GM12873 (cell line): ENCODE results near the gene SMYD5.

Experiments
- TF ChIP-seq, protein P1 (sequence below): IDR thresholded peaks from 2 replicates; pipeline ENCODE4 v1.5.1; 2012; ENCODE audit warnings: low read depth, mild to moderate bottlenecking, moderate library complexity, low read length, control low read depth; ENCODE audit not compliant: insufficient read depth; ENCODE audit errors: missing control alignments

Gene SMYD5

DNA sequence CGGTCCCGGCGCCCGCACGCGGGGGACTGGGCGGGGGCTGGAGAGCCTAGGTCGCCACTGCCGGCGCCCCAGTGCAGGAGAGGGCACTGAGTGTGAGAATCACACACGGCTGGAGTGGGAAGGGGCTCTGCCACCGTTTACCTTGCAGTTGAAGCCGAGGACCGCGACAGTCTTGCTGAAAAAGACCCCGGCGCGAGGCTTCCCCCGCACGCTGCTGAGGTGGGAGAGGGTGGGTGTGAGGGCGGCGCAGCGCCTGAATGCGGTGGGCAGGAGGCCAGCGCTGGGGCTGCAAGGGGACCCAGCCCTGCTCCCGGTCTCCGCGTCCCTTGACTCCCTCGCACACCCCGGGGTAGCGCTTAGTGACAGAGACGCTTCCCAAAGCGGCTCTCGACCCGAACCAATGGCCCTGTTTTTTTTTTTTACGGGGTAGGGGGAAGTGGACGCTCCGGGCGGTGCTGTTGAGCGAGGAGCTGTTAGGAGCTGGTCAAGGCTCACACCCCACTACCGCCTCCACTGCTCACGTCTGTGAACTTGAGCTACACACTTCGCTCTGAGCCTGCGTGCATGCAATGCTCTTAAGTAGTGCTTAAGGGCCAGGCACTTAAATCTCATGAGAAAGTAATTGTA is 10.9 kb upstream of the SMYD5 start:
- TF ChIP-seq, protein P1, sequence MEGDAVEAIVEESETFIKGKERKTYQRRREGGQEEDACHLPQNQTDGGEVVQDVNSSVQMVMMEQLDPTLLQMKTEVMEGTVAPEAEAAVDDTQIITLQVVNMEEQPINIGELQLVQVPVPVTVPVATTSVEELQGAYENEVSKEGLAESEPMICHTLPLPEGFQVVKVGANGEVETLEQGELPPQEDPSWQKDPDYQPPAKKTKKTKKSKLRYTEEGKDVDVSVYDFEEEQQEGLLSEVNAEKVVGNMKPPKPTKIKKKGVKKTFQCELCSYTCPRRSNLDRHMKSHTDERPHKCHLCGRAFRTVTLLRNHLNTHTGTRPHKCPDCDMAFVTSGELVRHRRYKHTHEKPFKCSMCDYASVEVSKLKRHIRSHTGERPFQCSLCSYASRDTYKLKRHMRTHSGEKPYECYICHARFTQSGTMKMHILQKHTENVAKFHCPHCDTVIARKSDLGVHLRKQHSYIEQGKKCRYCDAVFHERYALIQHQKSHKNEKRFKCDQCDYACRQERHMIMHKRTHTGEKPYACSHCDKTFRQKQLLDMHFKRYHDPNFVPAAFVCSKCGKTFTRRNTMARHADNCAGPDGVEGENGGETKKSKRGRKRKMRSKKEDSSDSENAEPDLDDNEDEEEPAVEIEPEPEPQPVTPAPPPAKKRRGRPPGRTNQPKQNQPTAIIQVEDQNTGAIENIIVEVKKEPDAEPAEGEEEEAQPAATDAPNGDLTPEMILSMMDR, result no peak

DNA sequence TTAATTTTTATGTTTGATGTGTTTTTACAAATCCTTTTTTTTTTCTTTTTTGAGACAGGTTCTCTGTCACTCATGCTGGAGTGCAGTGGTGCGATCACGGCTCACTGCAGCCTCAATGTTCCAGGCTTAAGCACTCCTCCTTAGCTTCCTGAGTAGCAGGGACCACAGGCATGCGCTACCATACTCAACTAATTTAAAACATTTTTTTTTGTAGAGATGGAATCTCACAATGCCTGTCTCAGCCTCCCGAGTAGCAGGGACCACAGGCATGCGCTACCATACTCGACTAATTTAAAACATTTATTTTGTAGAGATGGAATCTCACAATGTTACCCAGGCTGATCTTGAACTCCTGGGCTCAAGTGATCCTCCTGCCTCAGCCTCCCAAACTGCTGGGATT is 8.4 kb upstream of the SMYD5 start:
- TF ChIP-seq, protein P1, result no peak

DNA sequence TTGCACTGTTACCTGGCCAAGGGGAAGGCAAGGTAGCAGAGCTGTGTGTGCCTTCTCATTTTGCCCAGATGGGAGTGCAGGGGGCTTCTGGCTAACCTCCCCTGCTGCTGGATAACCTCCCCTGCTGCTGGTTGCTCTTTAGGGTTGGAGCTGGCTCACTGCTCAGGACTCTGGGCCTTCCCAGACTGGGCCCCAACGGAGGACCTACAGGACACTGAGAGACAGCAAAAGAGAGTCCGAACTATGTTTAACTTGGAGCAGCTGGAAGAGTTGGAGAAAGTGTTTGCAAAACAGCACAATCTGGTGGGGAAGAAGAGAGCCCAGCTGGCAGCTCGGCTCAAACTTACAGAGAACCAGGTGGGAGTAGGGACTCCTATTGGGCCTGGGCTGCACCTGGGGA is 5.8 kb upstream of the SMYD5 start:
- TF ChIP-seq, protein P1, result no peak

DNA sequence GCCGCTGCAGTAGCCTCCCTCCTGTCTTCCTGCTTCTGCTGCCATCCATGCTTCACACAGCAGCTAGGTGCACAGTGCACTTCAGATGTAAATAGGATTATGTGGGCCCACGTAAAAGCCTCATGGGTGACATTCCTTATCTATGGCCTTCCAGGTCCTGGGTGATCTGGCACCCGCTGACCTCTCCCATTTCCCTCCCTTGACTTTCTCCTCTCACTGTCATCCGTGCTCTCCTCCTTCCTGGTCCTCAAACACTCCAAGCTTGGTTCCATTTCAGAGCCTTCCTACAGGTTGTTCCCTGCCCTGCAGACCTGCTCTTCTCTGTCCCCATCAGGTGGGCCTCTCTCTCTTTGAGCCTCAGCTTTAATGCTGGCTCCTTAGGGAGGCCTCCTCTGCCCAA is 4.0 kb upstream of the SMYD5 start:
- TF ChIP-seq, protein P1, result no peak

GRCh38 chr2:73210696-73211095 is 3.3 kb upstream of the SMYD5 start:
- TF ChIP-seq, protein P1, result no peak

- TF ChIP-seq, protein P1, result no peak
Observed at GRCh38 chr2:73212098-73212447, 2.0 kb upstream of the SMYD5 start.

GRCh38 chr2:73212448-73213176 is 1.4 kb upstream of the SMYD5 start:
- TF ChIP-seq, protein P1, result peak; percentile 98
